ENCODE measurements around the gene FXR2.
"Not testable (repeated sequence)": the region's sequence is repeated elsewhere in the genome, so short reads cannot be mapped to it uniquely, and the experiment has no call there.

Gene FXR2

GRCh38 chr17:7626956-7627249 is 12.2 kb upstream of the FXR2 start:
- Histone ChIP-seq H3K4me1 (ENCODE audit: control insufficient read depth in 1 of 2, insufficient read depth in 2 of 2, low read length in 2 of 2) (peaks cover 5 to 10% of the 10 kb centered on the region in 2 donors), H3K36me3 (ENCODE audit: control insufficient read depth in 1 of 2, insufficient read depth in 2 of 2, low read length in 2 of 2) (no peaks in the 10 kb centered on the region)

GRCh38 chr17:7626307-7626706 is 11.6 kb upstream of the FXR2 start:
- H3K4me3 ChIP-seq (ENCODE audit: low read depth in 1 of 2, low read length in 2 of 2), result peak overlapping the region; percentile 77 to 89
- peaks cover 5 to 10% of the 10 kb centered on the region in 2 donors for H3K4me1 ChIP-seq (ENCODE audit: control insufficient read depth in 1 of 2, insufficient read depth in 2 of 2, low read length in 2 of 2)
- no peak overlapping the region for H3K27ac ChIP-seq (ENCODE audit: low read length)
- H3K27me3 ChIP-seq (ENCODE audit: low read depth, low read length), result no peaks in the 10 kb centered on the region
- no peaks in the 10 kb centered on the region for H3K36me3 ChIP-seq (ENCODE audit: control insufficient read depth in 1 of 2, insufficient read depth in 2 of 2, low read length in 2 of 2)
- H3K9me3 ChIP-seq (ENCODE audit: control insufficient read depth in 1 of 2, low read length in 2 of 2), result no peaks in the 10 kb centered on the region

More at GRCh38 chr17:7626956-7627249, 12.2 kb upstream of the FXR2 start:
- Histone ChIP-seq H3K9me3 (ENCODE audit: control insufficient read depth in 1 of 2, low read length in 2 of 2) (no peaks in the 10 kb centered on the region), H3K27ac (ENCODE audit: low read length) (peak overlapping the region; percentile 95), H3K27me3 (ENCODE audit: low read depth, low read length) (no peaks in the 10 kb centered on the region), H3K4me3 (ENCODE audit: low read depth in 1 of 2, low read length in 2 of 2) (peak overlapping the region; percentile 77 to 89)

GRCh38 chr17:7625749-7626148 is 11.1 kb upstream of the FXR2 start:
- H3K4me3 ChIP-seq (ENCODE audit: low read depth in 1 of 2, low read length in 2 of 2); H3K36me3 ChIP-seq (ENCODE audit: control insufficient read depth in 1 of 2, insufficient read depth in 2 of 2, low read length in 2 of 2); H3K9me3 ChIP-seq (ENCODE audit: control insufficient read depth in 1 of 2, low read length in 2 of 2); H3K4me1 ChIP-seq (ENCODE audit: control insufficient read depth in 1 of 2, insufficient read depth in 2 of 2, low read length in 2 of 2); H3K27me3 ChIP-seq (ENCODE audit: low read depth, low read length); H3K27ac ChIP-seq (ENCODE audit: low read length): not testable (repeated sequence)

- Histone ChIP-seq H3K9me3 (ENCODE audit: control insufficient read depth in 1 of 2, low read length in 2 of 2) (no peaks in the 10 kb centered on the region), H3K27me3 (ENCODE audit: low read depth, low read length) (no peaks in the 10 kb centered on the region), H3K4me3 (ENCODE audit: low read depth in 1 of 2, low read length in 2 of 2) (no peak overlapping the region), H3K27ac (ENCODE audit: low read length) (no peak overlapping the region), H3K36me3 (ENCODE audit: control insufficient read depth in 1 of 2, insufficient read depth in 2 of 2, low read length in 2 of 2) (no peaks in the 10 kb centered on the region), H3K4me1 (ENCODE audit: control insufficient read depth in 1 of 2, insufficient read depth in 2 of 2, low read length in 2 of 2) (peaks cover 5 to 10% of the 10 kb centered on the region in 2 donors)
These were observed 9.0 kb upstream of the FXR2 start for GRCh38 chr17:7623661-7624060.

- Histone ChIP-seq H3K9me3 (ENCODE audit: control insufficient read depth in 1 of 2, low read length in 2 of 2) (no peaks in the 10 kb centered on the region), H3K27ac (ENCODE audit: low read length) (no peak overlapping the region), H3K4me1 (ENCODE audit: control insufficient read depth in 1 of 2, insufficient read depth in 2 of 2, low read length in 2 of 2) (no peaks in the 10 kb centered on the region), H3K27me3 (ENCODE audit: low read depth, low read length) (no peaks in the 10 kb centered on the region), H3K36me3 (ENCODE audit: control insufficient read depth in 1 of 2, insufficient read depth in 2 of 2, low read length in 2 of 2) (no peaks in the 10 kb centered on the region), H3K4me3 (ENCODE audit: low read depth in 1 of 2, low read length in 2 of 2) (no peak overlapping the region)
These were observed 6.1 kb upstream of the FXR2 start for GRCh38 chr17:7620835-7621234.

GRCh38 chr17:7618608-7619007 is 3.9 kb upstream of the FXR2 start:
- no peaks in the 10 kb centered on the region for H3K27me3 ChIP-seq (ENCODE audit: low read depth, low read length)
- H3K4me1 ChIP-seq (ENCODE audit: control insufficient read depth in 1 of 2, insufficient read depth in 2 of 2, low read length in 2 of 2), result peaks cover under 1 to 3% of the 10 kb centered on the region in 2 donors
- no peak overlapping the region for H3K4me3 ChIP-seq (ENCODE audit: low read depth in 1 of 2, low read length in 2 of 2)
- no peaks in the 10 kb centered on the region for H3K9me3 ChIP-seq (ENCODE audit: control insufficient read depth in 1 of 2, low read length in 2 of 2)
- no peaks in the 10 kb centered on the region for H3K36me3 ChIP-seq (ENCODE audit: control insufficient read depth in 1 of 2, insufficient read depth in 2 of 2, low read length in 2 of 2)
- H3K27ac ChIP-seq (ENCODE audit: low read length), result no peak overlapping the region

GRCh38 chr17:7615265-7615747 is 609 bp upstream of the FXR2 start:
- Histone ChIP-seq H3K9me3 (ENCODE audit: control insufficient read depth in 1 of 2, low read length in 2 of 2) (no peaks in the 10 kb centered on the region), H3K4me3 (ENCODE audit: low read depth in 1 of 2, low read length in 2 of 2) (peak overlapping the region; percentile 50 to 61), H3K4me1 (ENCODE audit: control insufficient read depth in 1 of 2, insufficient read depth in 2 of 2, low read length in 2 of 2) (peaks cover 13 to 29% of the 10 kb centered on the region in 2 donors), H3K27ac (ENCODE audit: low read length) (no peak overlapping the region), H3K27me3 (ENCODE audit: low read depth, low read length) (no peaks in the 10 kb centered on the region), H3K36me3 (ENCODE audit: control insufficient read depth in 1 of 2, insufficient read depth in 2 of 2, low read length in 2 of 2) (peaks cover 0 to 3% of the 10 kb centered on the region in 2 donors)

GRCh38 chr17:7613769-7614424 is 800 bp downstream of the FXR2 start:
- no peaks in the 10 kb centered on the region for H3K9me3 ChIP-seq (ENCODE audit: control insufficient read depth in 1 of 2, low read length in 2 of 2)
- peaks cover 0 to 3% of the 10 kb centered on the region in 2 donors for H3K36me3 ChIP-seq (ENCODE audit: control insufficient read depth in 1 of 2, insufficient read depth in 2 of 2, low read length in 2 of 2)
- peak overlapping the region; percentile 68 for H3K27ac ChIP-seq (ENCODE audit: low read length)
- H3K4me3 ChIP-seq (ENCODE audit: low read depth in 1 of 2, low read length in 2 of 2), result peak overlapping the region; percentile 86
- peaks cover 13 to 29% of the 10 kb centered on the region in 2 donors for H3K4me1 ChIP-seq (ENCODE audit: control insufficient read depth in 1 of 2, insufficient read depth in 2 of 2, low read length in 2 of 2)
- no peaks in the 10 kb centered on the region for H3K27me3 ChIP-seq (ENCODE audit: low read depth, low read length)

- Histone ChIP-seq H3K27ac (ENCODE audit: low read length) (no peak overlapping the region), H3K4me1 (ENCODE audit: control insufficient read depth in 1 of 2, insufficient read depth in 2 of 2, low read length in 2 of 2) (peaks cover 13 to 29% of the 10 kb centered on the region in 2 donors), H3K4me3 (ENCODE audit: low read depth in 1 of 2, low read length in 2 of 2) (peak overlapping the region in 1 of 2 donors; percentile 12)
These were observed 2.4 kb downstream of the FXR2 start for GRCh38 chr17:7612294-7612640.

GRCh38 chr17:7611635-7612293 is 2.9 kb downstream of the FXR2 start:
- H3K4me1 ChIP-seq (ENCODE audit: control insufficient read depth in 1 of 2, insufficient read depth in 2 of 2, low read length in 2 of 2), result peaks cover 13 to 29% of the 10 kb centered on the region in 2 donors
- H3K4me3 ChIP-seq (ENCODE audit: low read depth in 1 of 2, low read length in 2 of 2), result peak overlapping the region in 1 of 2 donors; percentile 12
- peaks cover 0 to 3% of the 10 kb centered on the region in 2 donors for H3K36me3 ChIP-seq (ENCODE audit: control insufficient read depth in 1 of 2, insufficient read depth in 2 of 2, low read length in 2 of 2)
- H3K27me3 ChIP-seq (ENCODE audit: low read depth, low read length), result no peaks in the 10 kb centered on the region
- H3K9me3 ChIP-seq (ENCODE audit: control insufficient read depth in 1 of 2, low read length in 2 of 2), result no peaks in the 10 kb centered on the region
- peak overlapping the region; percentile 26 for H3K27ac ChIP-seq (ENCODE audit: low read length)

More at GRCh38 chr17:7612294-7612640, 2.4 kb downstream of the FXR2 start:
- Histone ChIP-seq H3K27me3 (ENCODE audit: low read depth, low read length) (no peaks in the 10 kb centered on the region), H3K36me3 (ENCODE audit: control insufficient read depth in 1 of 2, insufficient read depth in 2 of 2, low read length in 2 of 2) (peaks cover 0 to 3% of the 10 kb centered on the region in 2 donors), H3K9me3 (ENCODE audit: control insufficient read depth in 1 of 2, low read length in 2 of 2) (no peaks in the 10 kb centered on the region)

- peaks cover 13 to 29% of the 10 kb centered on the region in 2 donors for H3K4me1 ChIP-seq (ENCODE audit: control insufficient read depth in 1 of 2, insufficient read depth in 2 of 2, low read length in 2 of 2)
- peaks cover 3 to 4% of the 10 kb centered on the region in 2 donors for H3K36me3 ChIP-seq (ENCODE audit: control insufficient read depth in 1 of 2, insufficient read depth in 2 of 2, low read length in 2 of 2)
- H3K27me3 ChIP-seq (ENCODE audit: low read depth, low read length), result no peaks in the 10 kb centered on the region
- no peaks in the 10 kb centered on the region for H3K9me3 ChIP-seq (ENCODE audit: control insufficient read depth in 1 of 2, low read length in 2 of 2)
- no peak overlapping the region for H3K4me3 ChIP-seq (ENCODE audit: low read depth in 1 of 2, low read length in 2 of 2)
- no peak overlapping the region for H3K27ac ChIP-seq (ENCODE audit: low read length)
These were observed 4.1 kb downstream of the FXR2 start for GRCh38 chr17:7610641-7611040.

Measured in muscle layer of duodenum (tissue), 2 donors.